Adrenal gland (tissue), 5 donors: ENCODE results near the gene FMO4.

Source experiments
- CTCF ChIP-seq, 6 experiments: fragments of 450-650 bp in 4 of 6; fragments of 200-600 bp in 2 of 6; sonication (generic) in 1 of 6; IDR thresholded peaks; 1 replicate in 5 of 6; 2 replicates in 1 of 6; pipeline versions ENCODE4 v1.5.1 to v1.8.0; 2016 to 2021; ENCODE audit warnings: antibody characterized with exemption in 6 of 6, mild to moderate bottlenecking in 2 of 6, moderate library complexity in 1 of 6
- POLR2A ChIP-seq, 2 donors: fragments of 450-650 bp; IDR thresholded peaks; one replicate each; pipeline ENCODE4 v1.6.1; 2017; ENCODE audit warnings: antibody characterized with exemption in 2 of 2, mild to moderate bottlenecking in 2 of 2, moderate library complexity in 1 of 2
- donor health status: DM: no; HTN: no; CAD: no.

- no peak for TF ChIP-seq POLR2A (IDR thresholded peaks at IDR 0.05)
- no peak for TF ChIP-seq CTCF (IDR thresholded peaks at IDR 0.05)
Observed at GRCh38 chr1:171298696-171299095, 15.3 kb upstream of the FMO4 start.
